GM12878 (cell line): ENCODE measurements around the gene SCRN1. TPM values are rescaled to one million over a fixed set of nuclear protein-coding genes. Genes with fewer than 3 reads are reported as not detected.

Experiments
- ATAC-seq: fragments of 200-7000 bp; cut with Tn5 transposase; 3 replicates; pipeline ENCODE4 v1.9.1; 2020; ENCODE audit warnings: mild to moderate bottlenecking, moderate library complexity
- BruUV-seq: library from RNA; stranded (reverse); fragments of 400-500 nt; replicated peaks from 2 replicates; lab custom pipeline; 2021; lab: Mats Ljungman, UMichigan
- CTCF ChIA-PET: fragments of 300-600 bp; sonication (Branson Sonifier 250); formaldehyde crosslinking; extraction: SDS; loops from one replicate; lab custom pipeline; 2021; ENCODE audit warnings: inconsistent platforms; lab: Yijun Ruan, JAX
- POLR2A ChIA-PET: fragments of 350-600 bp; formaldehyde crosslinking; extraction: SDS; loops from one replicate; lab custom pipeline; 2021; ENCODE audit warnings: inconsistent platforms; lab: Charles Lee
- RAD21 ChIA-PET: fragments of 300-600 bp; sonication (Branson Sonifier 250); formaldehyde crosslinking; loops from one replicate; lab custom pipeline; 2023; ENCODE audit warnings: antibody characterized with exemption; ENCODE audit not compliant: unreplicated experiment; lab: Charles Lee
- SMC1A ChIA-PET: fragments of 300-600 bp; sonication (Branson Sonifier 250); formaldehyde crosslinking; loops from one replicate; lab custom pipeline; 2023; ENCODE audit not compliant: unreplicated experiment, uncharacterized antibody; lab: Charles Lee
- DNase-seq: peaks from one replicate; pipeline ENCODE4 v3.0.0-alpha.2; 2011; ENCODE audit warnings: low read depth, low spot score
- FAIRE-seq: peaks from 3 replicates; lab custom pipeline; 2011; peaks lifted over from hg19 to GRCh38; lab: Jason Lieb, UNC
- H2AFZ ChIP-seq: 2 replicates; pipeline ENCODE4 v1.6.0; 2011; ENCODE audit warnings: low read depth, low read length, control low read depth; ENCODE audit not compliant: control insufficient read depth
- H3K27ac ChIP-seq: 2 replicates; pipeline ENCODE4 v1.5.1; 2011; ENCODE audit warnings: control low read depth; ENCODE audit not compliant: control insufficient read depth, insufficient read depth
- H3K27me3 ChIP-seq, 2 experiments: replicated peaks in 1 of 2; 2 replicates each; pipeline versions ENCODE4 v1.6.0 to v1.6.1; 2011; ENCODE audit warnings: low read length in 1 of 2; ENCODE audit not compliant: control insufficient read depth in 2 of 2, insufficient read depth in 2 of 2
- H3K36me3 ChIP-seq, 2 experiments: 2 replicates each; pipeline ENCODE4 v1.5.1; 2011; ENCODE audit warnings: low read length in 1 of 2; ENCODE audit not compliant: control insufficient read depth in 2 of 2, insufficient read depth in 2 of 2
- H3K4me1 ChIP-seq: 2 replicates; pipeline ENCODE4 v1.6.1; 2011; ENCODE audit warnings: mild to moderate bottlenecking, low read length, moderate library complexity, mixed read lengths; ENCODE audit not compliant: control insufficient read depth, insufficient read depth
- H3K4me2 ChIP-seq: 2 replicates; pipeline ENCODE4 v1.6.0; 2011; ENCODE audit warnings: control low read depth; ENCODE audit not compliant: control insufficient read depth, insufficient read depth
- H3K4me3 ChIP-seq: fragments of 200-600 bp; sonication (generic); 2 replicates; pipeline ENCODE4 v1.5.1; 2016
- H3K79me2 ChIP-seq: 2 replicates; pipeline ENCODE4 v1.6.0; 2011; ENCODE audit warnings: low read length; ENCODE audit not compliant: control insufficient read depth, insufficient read depth
- H3K9ac ChIP-seq: 2 replicates; pipeline ENCODE4 v1.8.0; 2011; ENCODE audit warnings: low read length, control low read depth, mixed read lengths; ENCODE audit not compliant: control insufficient read depth, insufficient read depth
- H3K9me3 ChIP-seq: replicated peaks from 3 replicates; pipeline ENCODE4 v1.5.1; 2011; ENCODE audit warnings: mild to moderate bottlenecking, low read length; ENCODE audit not compliant: control insufficient read depth, insufficient read depth
- H4K20me1 ChIP-seq: 2 replicates; pipeline ENCODE4 v1.6.0; 2011; ENCODE audit not compliant: control insufficient read depth, insufficient read depth
- ASH2L ChIP-seq: fragments of 300-600, 200-600 bp; sonication (generic); IDR thresholded peaks from 2 replicates; pipeline ENCODE4 v1.6.1; 2017; ENCODE audit warnings: low read depth, mild to moderate bottlenecking, borderline replicate concordance
- BACH1 ChIP-seq: fragments of 450-650 bp; IDR thresholded peaks from 2 replicates; pipeline ENCODE4 v1.6.1; 2017; ENCODE audit warnings: mild to moderate bottlenecking, borderline replicate concordance
- EP300 ChIP-seq, 2 experiments: fragments of 150-350 bp in 1 of 2; IDR thresholded peaks; 2 replicates each; pipeline ENCODE4 v1.6.1; 2011 to 2012; ENCODE audit warnings: low read depth in 2 of 2, low read length in 2 of 2, borderline replicate concordance in 1 of 2, improper control_type of control experiment in 1 of 2, inconsistent platforms in 1 of 2; ENCODE audit not compliant: control insufficient read depth in 1 of 2
- FOXM1 ChIP-seq: IDR thresholded peaks from 2 replicates; pipeline ENCODE4 v1.6.1; 2012; ENCODE audit warnings: low read depth, mild to moderate bottlenecking, inconsistent platforms, low read length, moderate library complexity
- KAT2A ChIP-seq: conservative IDR thresholded peaks from 2 replicates; pipeline ENCODE4 v1.6.1; 2011; ENCODE audit warnings: low read depth, low read length; ENCODE audit not compliant: control insufficient read depth
- MEF2A ChIP-seq: IDR thresholded peaks from 2 replicates; pipeline ENCODE4 v1.6.1; 2011; ENCODE audit warnings: low read depth, mild to moderate bottlenecking, low read length, moderate library complexity; ENCODE audit not compliant: insufficient read depth
- MYB ChIP-seq: fragments of 150-350 bp; IDR thresholded peaks from 2 replicates; pipeline ENCODE4 v1.6.1; 2014; ENCODE audit warnings: mild to moderate bottlenecking, low read depth, low read length, borderline replicate concordance
- NFYB ChIP-seq: IDR thresholded peaks from 2 replicates; pipeline ENCODE4 v1.6.1; 2011; ENCODE audit warnings: low read depth, mild to moderate bottlenecking, low read length, improper control_type of control experiment, moderate library complexity; ENCODE audit not compliant: insufficient read depth
- POLR2AphosphoS2 ChIP-seq: IDR thresholded peaks from 2 replicates; pipeline ENCODE4 v1.6.1; 2011; ENCODE audit warnings: low read depth, mild to moderate bottlenecking, low read length, improper control_type of control experiment, moderate library complexity
- SP1 ChIP-seq: IDR thresholded peaks from one replicate; pipeline ENCODE4 v1.6.1; 2011; ENCODE audit warnings: low read depth, low read length
- SREBF1 ChIP-seq: IDR thresholded peaks from 2 replicates; pipeline ENCODE4 v1.6.1; 2012; ENCODE audit warnings: mild to moderate bottlenecking, low read length
- STAT1 ChIP-seq: fragments of 450-650 bp; conservative IDR thresholded peaks from 2 replicates; pipeline ENCODE4 v1.6.1; 2014; ENCODE audit warnings: antibody characterized with exemption, mild to moderate bottlenecking
- STAT3 ChIP-seq: IDR thresholded peaks from 2 replicates; pipeline ENCODE4 v1.6.1; 2011; ENCODE audit warnings: low read depth, low read length, improper control_type of control experiment
- TCF7 ChIP-seq: IDR thresholded peaks from 2 replicates; pipeline ENCODE4 v1.6.1; 2014; ENCODE audit warnings: antibody characterized with exemption, borderline replicate concordance
- ZSCAN29 ChIP-seq: fragments of 450-650 bp; IDR thresholded peaks from 2 replicates; pipeline ENCODE4 v1.6.1; 2017; ENCODE audit warnings: mild to moderate bottlenecking, moderate library complexity
- whole genome bisulfite sequencing: methylation state at CpG from one replicate; pipeline ENCODE4 v1.1.6; 2016; ENCODE audit warnings: low lambda C conversion rate; ENCODE audit not compliant: insufficient replicate concordance, insufficient coverage; ENCODE audit errors: missing lambda C conversion rate; 5-methylcytosine and 5-hydroxymethylcytosine counted together
- in situ Hi-C: fragments of 300-500 bp; cut with MboI; formaldehyde crosslinking; loops from 9 replicates; pipeline ENCODE4 v1.14.3; 2018; ENCODE audit warnings: mixed read lengths
- intact Hi-C: fragments of 100-400 bp; cut with micrococcal nuclease; formaldehyde crosslinking; loops from one replicate; pipeline ENCODE4 v1.14.2; 2022; ENCODE audit not compliant: unreplicated experiment
- polyA plus RNA-seq, 11 experiments: library from polyadenylated mRNA; depleted of rRNA in 4 of 11; unstranded in 6 of 11; stranded (reverse) in 5 of 11; fragments of >200 nt; fragmentation: Nextera tagmentation in 4 of 11; fragmentation: Illumina TruSeq in 1 of 11; extraction: Ambion mirVana in 4 of 11; extraction: Trizol in 1 of 11; gene quantifications; 1 replicate in 1 of 11; 2 replicates in 10 of 11; pipeline versions ENCODE4 v1.2.1 to v1.2.3, GENCODE V29; 2011 to 2016; ENCODE audit warnings: inconsistent platforms in 2 of 11, missing spikeins in 2 of 11, low read depth in 1 of 11
- total RNA-seq, 4 experiments: library from RNA; depleted of rRNA in 3 of 4; stranded (reverse); fragments of >200 nt in 3 of 4; fragmentation: Illumina TruSeq in 1 of 4; extraction: Trizol in 1 of 4; gene quantifications; 2 replicates each; pipeline versions ENCODE4 v1.2.1 to v1.2.3, GENCODE V29; 2013 to 2021
- TF ChIP-seq, protein P1 (sequence below): fragments of 450-650 bp; IDR thresholded peaks from 2 replicates; pipeline ENCODE4 v1.6.1; 2017; ENCODE audit warnings: borderline replicate concordance

SCRN1 gene
- total and polyA plus RNA-seq, 10 of the 15 experiments (the other 5 are each of a cell fraction or from before 2014, with no cell fraction given), result 11.1 to 67.6 (median 41.7) TPM

DNA sequence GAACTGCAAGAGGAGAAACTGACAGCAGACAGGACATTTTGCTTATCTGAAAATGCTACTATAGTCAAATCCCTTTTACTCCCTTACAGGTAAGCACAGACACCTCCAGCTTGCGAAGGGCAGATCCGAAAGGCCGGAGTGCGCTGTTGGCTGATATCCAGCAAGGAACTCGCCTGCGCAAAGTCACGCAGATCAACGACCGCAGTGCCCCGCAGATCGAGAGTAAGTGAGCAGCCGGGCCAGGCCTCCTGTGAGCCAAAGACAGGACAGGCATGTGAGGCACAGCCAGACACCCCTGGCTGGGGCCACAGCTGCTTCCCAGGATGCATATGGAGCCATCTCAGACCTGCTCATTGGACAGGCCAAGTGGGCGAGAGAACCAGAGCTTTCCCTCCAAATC lies 113.9 kb downstream of the SCRN1 start:
- BruUV-seq, result no TSS peak
- Histone ChIP-seq H3K9ac (no peak overlapping the region), H3K79me2 (no peaks in the 10 kb centered on the region), H3K4me3 (no peak overlapping the region), H3K27me3 (peaks cover 0 to 3% of the 10 kb centered on the region in 2 experiments; a peak in 3 of 4 replicates), H2AFZ (no peak overlapping the region), H3K4me1 (no peaks in the 10 kb centered on the region), H4K20me1 (no peaks in the 10 kb centered on the region), H3K27ac (no peak overlapping the region), H3K4me2 (no peak overlapping the region), H3K36me3 (no peaks in the 10 kb centered on the region), H3K9me3 (no peaks in the 10 kb centered on the region)
- in situ Hi-C loops, result no loop called here
- 65% methylated on average over 13 of the region's 13 CpGs for WGBS
- ChIA-PET POLR2A (no interaction called here), CTCF (interaction anchor here (4.6 to 6.2 kb wide), 2 partner anchors 45 to 187 kb away, joined by 40 to 62 read pairs; no protein-coding TSS in a partner anchor), RAD21 (interaction anchor here (0.9 kb wide), 1 partner anchor 186 kb away, joined by 4 read pairs; no protein-coding TSS in a partner anchor), SMC1A (no interaction called here)
- intact Hi-C loops, result loop anchor here (5.0 kb wide), 1 partner anchor 47 kb away; no protein-coding TSS in a partner anchor
- ATAC-seq (no peak), DNase-seq (no peak), FAIRE-seq (no peak)
- no peak for TF ChIP-seq BACH1

DNA sequence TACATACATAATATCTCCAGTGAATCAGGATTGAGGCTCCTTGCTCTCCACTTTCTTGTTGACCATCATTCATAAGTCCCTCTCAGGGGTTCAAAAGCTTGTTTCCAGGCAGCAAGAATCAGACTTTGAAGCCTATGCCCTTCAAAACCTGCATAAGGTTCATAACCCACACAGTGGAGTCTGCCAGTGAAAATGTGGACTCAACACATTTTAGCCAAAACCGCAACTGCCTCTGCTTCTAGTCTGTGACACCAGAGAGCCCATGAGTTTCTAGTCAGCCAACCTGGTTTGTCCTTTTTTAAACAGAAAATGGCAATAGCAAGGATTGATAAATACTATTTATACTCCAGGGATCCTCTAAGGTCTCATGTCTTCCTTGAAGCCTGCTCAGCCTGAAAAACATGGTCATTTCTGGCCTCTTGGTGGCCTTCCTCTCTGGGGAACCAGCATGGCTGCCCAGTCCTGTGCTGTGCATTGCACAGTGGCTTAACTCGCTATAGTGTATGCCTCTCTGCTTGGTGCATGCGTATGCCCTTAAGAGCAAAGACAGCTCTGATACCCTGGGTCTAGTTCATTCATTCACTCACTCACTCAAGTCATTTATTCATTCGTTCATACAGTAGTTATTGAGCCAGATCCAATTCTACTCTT lies 115.8 kb downstream of the SCRN1 start:
- FAIRE-seq, result no peak
- Histone ChIP-seq H3K9me3 (no peaks in the 10 kb centered on the region), H3K4me1 (no peaks in the 10 kb centered on the region), H3K79me2 (no peaks in the 10 kb centered on the region), H3K36me3 (no peaks in the 10 kb centered on the region), H3K27ac (no peak overlapping the region), H4K20me1 (no peaks in the 10 kb centered on the region), H3K4me3 (no peak overlapping the region), H3K4me2 (no peak overlapping the region), H3K27me3 (peaks cover 3% of the 10 kb centered on the region in 2 experiments; a peak in 3 of 4 replicates), H3K9ac (no peak overlapping the region), H2AFZ (no peak overlapping the region)
- RAD21 ChIA-PET, result no interaction called here
- WGBS, result 31% methylated on average over 4 of the region's 4 CpGs
- SMC1A ChIA-PET, result interaction anchor here (0.7 kb wide), 1 partner anchor 20 kb away, joined by 3 read pairs; no protein-coding TSS in a partner anchor
- no TSS peak for BruUV-seq
- CTCF ChIA-PET, result interaction anchor here (1.8 to 6.2 kb wide), 2 partner anchors 47 to 188 kb away, joined by 5 to 40 read pairs; no protein-coding TSS in a partner anchor
- POLR2A ChIA-PET, result no interaction called here
- DNase-seq, result no peak
- no peak for ATAC-seq
- in situ Hi-C loops, result no loop called here
- intact Hi-C loops, result no loop called here
- TF ChIP-seq, protein P1, sequence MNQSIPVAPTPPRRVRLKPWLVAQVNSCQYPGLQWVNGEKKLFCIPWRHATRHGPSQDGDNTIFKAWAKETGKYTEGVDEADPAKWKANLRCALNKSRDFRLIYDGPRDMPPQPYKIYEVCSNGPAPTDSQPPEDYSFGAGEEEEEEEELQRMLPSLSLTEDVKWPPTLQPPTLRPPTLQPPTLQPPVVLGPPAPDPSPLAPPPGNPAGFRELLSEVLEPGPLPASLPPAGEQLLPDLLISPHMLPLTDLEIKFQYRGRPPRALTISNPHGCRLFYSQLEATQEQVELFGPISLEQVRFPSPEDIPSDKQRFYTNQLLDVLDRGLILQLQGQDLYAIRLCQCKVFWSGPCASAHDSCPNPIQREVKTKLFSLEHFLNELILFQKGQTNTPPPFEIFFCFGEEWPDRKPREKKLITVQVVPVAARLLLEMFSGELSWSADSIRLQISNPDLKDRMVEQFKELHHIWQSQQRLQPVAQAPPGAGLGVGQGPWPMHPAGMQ, result no peak
- TF ChIP-seq FOXM1, result no peak
- no peak for TF ChIP-seq ASH2L
- no peak for TF ChIP-seq TCF7
- TF ChIP-seq ZSCAN29, result no peak
- TF ChIP-seq EP300 (IDR thresholded peaks at IDR 0.05; ENCODE audit: borderline replicate concordance in 1 of 2, control insufficient read depth in 1 of 2, low read depth in 2 of 2, low read length in 2 of 2), result no peak
- no peak for TF ChIP-seq SREBF1
- no peak for TF ChIP-seq SP1
- no peak for TF ChIP-seq KAT2A
- TF ChIP-seq NFYB, result no peak
- no peak for TF ChIP-seq MEF2A
- TF ChIP-seq MYB, result no peak
- TF ChIP-seq STAT1, result no peak
- TF ChIP-seq STAT3, result no peak
- no peak for TF ChIP-seq POLR2AphosphoS2
